LoVo (cell line): ENCODE results near the gene GATA2.

Experiments
- DNase-seq: peaks from one replicate; pipeline ENCODE4 v3.0.0-alpha.2; 2016; ENCODE audit warnings: low spot score

The GATA2 gene

DNA sequence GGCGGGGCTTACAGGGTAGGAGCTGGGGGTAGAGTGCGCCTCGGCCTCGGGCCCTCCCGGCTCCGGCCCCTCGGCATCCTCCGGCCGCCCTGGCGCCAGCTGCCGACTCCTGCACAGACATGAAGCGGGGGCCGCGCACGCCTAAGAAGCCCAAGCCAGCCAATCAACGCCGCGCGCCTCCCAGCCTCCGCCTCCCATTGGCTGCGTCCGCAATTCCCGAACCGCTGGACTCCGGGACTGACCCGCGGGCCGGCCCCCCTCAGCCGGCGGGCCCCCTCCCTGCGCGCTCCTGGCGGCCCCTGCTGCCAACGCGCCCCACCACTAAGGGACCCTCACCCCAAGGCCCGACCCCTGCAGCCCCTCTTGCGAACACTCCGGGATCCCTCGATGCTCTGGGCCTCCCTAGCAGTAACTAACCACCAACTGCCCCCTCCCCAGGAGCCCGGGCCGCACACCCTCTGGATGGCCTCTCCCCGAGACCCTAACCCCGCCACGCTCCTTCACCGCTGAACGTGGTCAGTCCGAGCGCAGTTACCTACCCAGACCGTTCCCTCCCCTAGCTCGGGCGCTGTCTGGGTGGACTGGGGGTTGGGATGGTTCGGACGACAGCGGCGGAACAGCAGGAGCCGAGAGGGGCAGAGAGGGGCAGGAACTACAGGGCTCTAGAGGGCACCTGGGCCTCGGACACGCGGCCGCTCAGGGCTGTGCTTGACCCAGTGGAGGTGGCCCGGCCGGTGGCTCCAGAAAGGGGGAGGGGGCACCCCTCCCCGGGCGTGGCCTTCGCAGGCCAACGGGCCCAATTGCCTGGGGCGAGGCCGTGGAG, 5.0 kb downstream of the GATA2 start:
- DNase-seq, result peak; percentile 91

- no peak for DNase-seq
These were observed 5.5 kb downstream of the GATA2 start for GRCh38 chr3:128487538-128487812.

GRCh38 chr3:128486681-128487537, 6.1 kb downstream of the GATA2 start:
- DNase-seq, result no peak

- no peak for DNase-seq
These were observed 6.8 kb downstream of the GATA2 start for GRCh38 chr3:128486205-128486628.

DNA sequence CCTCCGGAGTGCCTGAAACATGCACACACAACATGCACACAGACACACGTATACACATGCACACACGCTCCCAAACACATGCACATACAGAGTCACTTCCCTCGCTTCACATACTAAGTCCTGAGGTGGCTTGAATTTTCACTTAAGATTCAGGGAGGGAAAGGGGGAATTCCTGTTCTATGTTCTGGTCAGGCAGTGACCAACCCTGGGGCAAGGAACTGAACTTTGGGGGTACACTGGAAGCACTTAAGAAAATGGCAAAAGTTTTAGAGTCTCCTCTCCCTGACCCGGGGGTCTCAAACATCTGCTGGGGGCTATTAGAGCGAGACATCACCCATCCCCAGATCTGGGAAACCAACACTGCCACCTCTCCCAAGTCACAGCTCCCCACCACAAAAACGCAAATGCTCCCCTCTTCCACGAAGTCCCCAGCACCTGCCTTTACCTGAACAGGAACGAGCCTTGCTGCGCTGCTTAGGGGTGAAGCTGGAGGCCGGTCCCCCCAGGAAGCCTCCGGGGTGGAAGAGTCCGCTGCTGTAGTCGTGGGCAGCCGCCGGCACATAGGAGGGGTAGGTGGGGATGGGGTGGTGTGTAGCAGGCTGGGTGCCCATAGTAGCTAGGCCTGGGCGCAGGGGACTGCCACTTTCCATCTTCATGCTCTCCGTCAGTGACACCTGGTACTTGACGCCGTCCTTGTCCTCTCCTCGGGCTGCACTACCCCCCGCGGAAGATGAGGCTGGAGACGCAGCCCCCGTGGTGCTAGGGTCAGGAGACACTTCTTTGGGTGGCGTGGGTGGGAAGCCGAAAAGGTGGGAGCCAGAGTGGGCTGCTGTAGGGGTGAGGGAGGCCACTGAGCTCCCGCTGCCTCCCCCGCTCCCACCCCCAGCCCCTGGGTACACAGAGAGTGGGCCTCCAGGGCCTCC, 7.5 kb downstream of the GATA2 start:
- DNase-seq, result no peak

GRCh38 chr3:128484404-128485281, 8.4 kb downstream of the GATA2 start:
- no peak for DNase-seq

DNA sequence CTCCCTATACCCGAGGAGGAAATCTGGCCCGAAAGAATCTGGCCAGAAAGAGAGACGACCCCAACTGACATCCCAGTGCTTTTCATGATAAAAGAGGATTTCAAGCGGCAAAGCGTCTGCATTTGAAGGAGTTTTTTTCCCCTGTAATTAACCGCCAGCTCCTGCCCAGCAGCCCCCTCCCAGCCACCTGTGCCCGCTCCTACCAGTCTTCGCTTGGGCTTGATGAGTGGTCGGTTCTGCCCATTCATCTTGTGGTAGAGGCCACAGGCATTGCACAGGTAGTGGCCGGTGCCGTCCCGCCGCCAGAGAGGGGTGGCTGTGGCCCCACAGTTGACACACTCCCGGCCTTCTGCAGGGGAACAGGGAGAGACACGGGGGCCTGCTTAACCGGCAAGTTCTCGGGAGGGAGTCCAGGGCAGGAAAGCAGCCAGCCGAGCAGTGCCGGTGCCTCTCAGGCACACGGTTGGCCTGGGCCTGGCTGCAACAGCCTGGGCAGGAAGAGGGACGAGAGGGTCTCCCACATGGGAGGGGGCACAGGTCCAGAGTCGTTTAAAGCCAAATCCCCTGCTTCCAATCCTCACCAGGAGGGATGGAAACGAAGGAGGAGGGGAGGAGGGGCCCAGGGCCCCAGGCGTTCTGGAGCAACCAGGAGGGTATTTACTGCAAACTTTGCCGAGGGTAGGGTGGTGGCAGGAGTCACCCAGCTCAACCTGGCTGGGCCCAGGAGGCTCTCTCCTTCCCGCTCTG, 9.2 kb downstream of the GATA2 start:
- DNase-seq, result no peak

GRCh38 chr3:128482666-128483656, 10.0 kb downstream of the GATA2 start:
- no peak for DNase-seq

GRCh38 chr3:128482175-128482574, 10.8 kb downstream of the GATA2 start:
- no peak for DNase-seq

- DNase-seq, result no peak
These were observed 11.5 kb downstream of the GATA2 start for GRCh38 chr3:128481438-128481942.

GRCh38 chr3:128480717-128481437, 12.1 kb downstream of the GATA2 start:
- DNase-seq, result no peak

GRCh38 chr3:128480278-128480677, 12.7 kb downstream of the GATA2 start:
- DNase-seq, result no peak

GRCh38 chr3:128479558-128480086, 13.4 kb downstream of the GATA2 start:
- DNase-seq, result no peak

DNA sequence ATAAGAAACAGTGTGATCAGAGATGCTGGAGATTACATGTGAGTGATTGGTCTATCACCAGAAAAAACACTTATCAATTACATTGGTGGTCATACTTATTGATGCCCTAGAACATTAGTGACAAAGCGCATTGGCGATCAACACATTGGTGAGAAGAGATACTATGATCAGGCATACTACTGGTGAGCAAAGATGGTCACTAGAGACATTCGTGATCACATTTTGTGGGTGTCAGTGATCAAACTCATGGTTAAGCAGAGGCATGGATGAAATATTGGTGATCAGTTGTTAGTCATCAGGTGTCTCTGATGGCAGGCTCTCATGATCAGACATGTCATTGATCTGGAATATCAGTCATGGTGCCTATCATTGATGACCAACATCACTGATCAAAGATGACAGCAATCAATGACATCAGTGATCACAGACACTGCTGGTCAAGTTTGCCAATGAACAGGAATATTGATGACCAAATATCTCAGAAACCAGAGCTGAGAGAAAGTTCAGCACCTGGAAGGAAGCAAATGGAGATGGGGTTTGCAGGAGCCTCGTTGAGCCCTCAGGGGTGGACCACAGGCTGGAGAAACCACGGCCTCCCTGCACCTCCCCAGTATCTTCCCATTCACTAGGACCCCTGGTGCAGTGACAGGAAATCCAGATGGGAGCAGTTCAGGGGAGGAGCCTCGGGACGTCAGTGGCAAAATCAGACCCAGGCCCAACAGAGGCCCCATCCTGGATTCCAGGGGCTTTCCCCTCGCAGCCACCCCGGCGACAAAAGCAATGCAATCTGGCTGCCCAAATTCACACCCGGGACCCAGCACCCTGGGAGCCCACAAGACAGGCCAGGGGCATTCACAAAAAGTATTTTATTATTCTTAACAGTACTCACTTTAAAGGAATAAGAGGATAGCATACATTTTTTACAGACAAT, 14.2 kb downstream of the GATA2 start:
- no peak for DNase-seq

DNA sequence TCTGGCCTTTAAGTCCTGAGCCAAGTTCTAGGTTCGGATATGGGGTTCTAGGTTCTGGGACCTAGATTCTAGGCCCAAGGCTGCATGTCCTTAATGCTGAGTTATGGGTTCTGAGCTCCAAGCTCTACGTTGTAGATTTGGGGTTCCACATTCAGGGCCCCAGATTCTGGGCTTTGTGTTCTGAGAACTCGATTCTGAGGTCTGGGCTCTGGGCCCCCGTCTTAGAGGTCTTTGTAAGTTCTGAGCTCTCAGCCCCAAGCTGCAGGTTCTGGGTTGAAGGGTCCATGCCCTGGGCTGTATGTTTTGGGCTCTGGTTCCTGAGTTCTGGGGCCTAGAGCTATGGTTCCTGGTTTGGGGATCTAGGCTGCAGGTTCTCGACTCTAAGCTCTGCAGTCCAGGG, 16.3 kb downstream of the GATA2 start:
- no peak for DNase-seq

- no peak for DNase-seq
These were observed 17.6 kb downstream of the GATA2 start for GRCh38 chr3:128475355-128475754.

GRCh38 chr3:128473737-128474136, 19.3 kb downstream of the GATA2 start:
- no peak for DNase-seq
